H1 (cell line): ENCODE data around the gene ARPIN. TPM values are rescaled to one million over a fixed set of nuclear protein-coding genes. Genes with fewer than 3 reads are reported as not detected.
A peak's percentile ranks its signal among the peaks of the same experiment; 100 is the strongest.

Source experiments
- GTF2F1 ChIP-seq: IDR thresholded peaks from 2 replicates; pipeline ENCODE4 v1.6.1; 2012; ENCODE audit warnings: low read depth, low read length, improper control_type of control experiment, borderline replicate concordance
- SIRT6 ChIP-seq: IDR thresholded peaks from one replicate; pipeline ENCODE4 v1.7.1; 2012; ENCODE audit warnings: low read length, inconsistent platforms
- SP2 ChIP-seq: IDR thresholded peaks from 2 replicates; pipeline ENCODE4 v1.6.1; 2012; ENCODE audit warnings: mild to moderate bottlenecking, low read length, inconsistent platforms
- YY1 ChIP-seq: IDR thresholded peaks from 2 replicates; pipeline ENCODE4 v1.6.1; 2011; ENCODE audit warnings: low read depth, mild to moderate bottlenecking, low read length
- microRNA-seq, 2 experiments: library from miRNA; unstranded; fragments of <30 nt; microRNA quantifications; one replicate each; pipeline versions ENCODE4 to v1.2.0, GENCODE V29; 2016 to 2020; ENCODE audit warnings: borderline microRNAs expressed in 2 of 2, borderline number of aligned reads in 2 of 2, borderline replicate concordance in 1 of 2
- polyA plus RNA-seq, 7 experiments: library from polyadenylated mRNA; depleted of rRNA in 3 of 7; stranded (reverse) in 5 of 7; unstranded in 2 of 7; fragments of >200 nt in 5 of 7; fragments of 200-250 nt in 2 of 7; gene quantifications; 1 replicate in 5 of 7; 2 replicates in 1 of 7; 4 replicates in 1 of 7; pipeline versions ENCODE4 v1.2.1 to v1.2.3, GENCODE V29; 2011 to 2013; ENCODE audit warnings: missing spikeins in 2 of 7, mixed read lengths in 2 of 7
- small RNA-seq: library from polyadenylated mRNA; stranded (forward); fragments of <200 nt; extraction: miRNeasy Mini kit (QIAGEN cat#:217004); gene quantifications from one replicate; pipeline ENCODE3, GENCODE V24; 2013; ENCODE audit not compliant: insufficient read depth
- total RNA-seq: library from RNA; stranded (reverse); fragmentation: NEBNext Ultra II Directional; extraction: Animal tissue kit (Norgen Biotek cat#: 25700); gene quantifications from 2 replicates; pipeline ENCODE4 v1.2.1, GENCODE V29; 2021

The ARPIN gene
- total and polyA plus RNA-seq, 2 of the 8 experiments (the other 6 are each of a cell fraction or from before 2014, with no cell fraction given) = 3.1 to 3.9 TPM

GRCh38 chr15:89845305-89845893, 67.4 kb downstream of the ARPIN start (continued):
- TF ChIP-seq SIRT6 (no peak), SP2 (no peak), GTF2F1 (no peak), YY1 (no peak)

Small RNA genes within 50 kb of the gene (microRNA-seq; reads per million reads assigned to microRNA genes)
- gene MIR5009 (0 to 0.23 reads per million in 2 experiments), gene MIR5094 (0.20 to 0.23 reads per million in 2 experiments)

Small RNA genes within 50 kb of the gene (small RNA-seq; reads per million reads assigned to genes)
- gene MIR5009 (2.4 reads per million, percentile 26 among the genes with 10 or more reads in this experiment), gene MIR5094 (17.3 reads per million, percentile 90 among the genes with 10 or more reads in this experiment), gene RNU6-1111P (not detected), gene RNU7-111P (not detected)

Other genes with a start within 250 kb of the ARPIN start
- 0.11 TPM in 1 of 2 replicates, not detected in the other for gene PLIN1, start 233.6 kb downstream of the ARPIN start, total RNA-seq
- gene PLIN1, start 233.6 kb downstream of the ARPIN start, polyA plus RNA-seq (2011; rRNA removed) = 0.33 and 0.41 TPM in 2 replicates
- 2.2 and 2.9 TPM in 2 replicates for gene PEX11A, start 222.2 kb downstream of the ARPIN start, total RNA-seq
- gene PEX11A, start 222.2 kb downstream of the ARPIN start, polyA plus RNA-seq (2011; rRNA removed) = 2.3 and 3.0 TPM in 2 replicates
- not detected in 2 replicates for gene WDR93, start 222.1 kb downstream of the ARPIN start, total RNA-seq
- 0.03 and 0.08 TPM in 2 replicates for gene WDR93, start 222.1 kb downstream of the ARPIN start, polyA plus RNA-seq (2011; rRNA removed)
- gene MESP1, start 161.7 kb downstream of the ARPIN start, total RNA-seq = 0.15 TPM in 1 of 2 replicates, not detected in the other
- gene MESP1, start 161.7 kb downstream of the ARPIN start, polyA plus RNA-seq (2011; rRNA removed) = 0.23 and 0.28 TPM in 2 replicates
- gene MESP2, start 136.6 kb downstream of the ARPIN start, total RNA-seq = 0.35 and 0.38 TPM in 2 replicates
- 0.80 and 1.6 TPM in 2 replicates for gene MESP2, start 136.6 kb downstream of the ARPIN start, polyA plus RNA-seq (2011; rRNA removed)
- gene ANPEP, start 98.1 kb downstream of the ARPIN start, total RNA-seq = 1.6 and 2.2 TPM in 2 replicates
- gene ANPEP, start 98.1 kb downstream of the ARPIN start, polyA plus RNA-seq (2011; rRNA removed) = 2.0 and 3.3 TPM in 2 replicates
- 42.3 and 45.4 TPM in 2 replicates for gene AP3S2, start 19.0 kb downstream of the ARPIN start, total RNA-seq
- gene AP3S2, start 19.0 kb downstream of the ARPIN start, polyA plus RNA-seq (2011; rRNA removed) = 17.5 and 19.2 TPM in 2 replicates
- gene ZNF710, start 88.4 kb upstream of the ARPIN start, total RNA-seq = 24.0 and 26.2 TPM in 2 replicates
- gene ZNF710, start 88.4 kb upstream of the ARPIN start, polyA plus RNA-seq (2011; rRNA removed) = 10.5 and 14.4 TPM in 2 replicates
- gene IDH2, start 189.5 kb upstream of the ARPIN start, total RNA-seq = 64.2 and 64.6 TPM in 2 replicates
- gene IDH2, start 189.5 kb upstream of the ARPIN start, polyA plus RNA-seq (2011; rRNA removed) = 79.7 and 84.6 TPM in 2 replicates